Central memory CD8-positive, alpha-beta T cell (primary cell): ENCODE results near the gene MARK1.

Experiments
- ATAC-seq: fragments of 150-1000 bp; cut with Tn5 transposase; replicated peaks from 2 replicates; pipeline ENCODE4 v1.10.0; 2022; ENCODE audit warnings: mild to moderate bottlenecking, moderate FRiP score, moderate number of reproducible peaks; ENCODE audit not compliant: poor library complexity, severe bottlenecking; ENCODE audit errors: extremely low read depth
- DNase-seq, 2 donors: peaks; one replicate each; pipeline ENCODE4 v3.0.0; 2021; ENCODE audit warnings: low spot score in 2 of 2
- H3K27ac Mint-ChIP-seq: one replicate; pipeline ENCODE4 v1.8.0; 2022; ENCODE audit warnings: low read depth, mild to moderate bottlenecking, moderate library complexity, mixed read lengths
- H3K27me3 Mint-ChIP-seq: one replicate; pipeline ENCODE4 v1.8.0; 2022; ENCODE audit warnings: mixed read lengths
- H3K36me3 Mint-ChIP-seq: one replicate; pipeline ENCODE4 v1.8.0; 2022; ENCODE audit warnings: mild to moderate bottlenecking, moderate library complexity, mixed read lengths; ENCODE audit not compliant: insufficient read depth
- H3K4me1 Mint-ChIP-seq: one replicate; pipeline ENCODE4 v1.8.0; 2022; ENCODE audit warnings: mixed read lengths
- H3K4me3 Mint-ChIP-seq: one replicate; pipeline ENCODE4 v1.8.0; 2022; ENCODE audit warnings: mild to moderate bottlenecking, moderate library complexity, mixed read lengths
- H3K9me3 Mint-ChIP-seq: one replicate; pipeline ENCODE4 v1.8.0; 2022; ENCODE audit warnings: mixed read lengths

MARK1 gene

GRCh38 chr1:220527908-220528678, at the start of gene MARK1:
MARK1 (plus strand) TSS chr1:220528136; CDS start chr1:220528823, 687 bp downstream.
- ATAC-seq = no peak
- peaks cover under 1% of the 10 kb centered on the region for H3K9me3 Mint-ChIP-seq
- H3K36me3 Mint-ChIP-seq = no peaks in the 10 kb centered on the region
- no peak within 1 kb of the TSS for H3K27ac Mint-ChIP-seq
- no peak for DNase-seq
- peaks cover 78% of the 10 kb centered on the region for H3K27me3 Mint-ChIP-seq
- peaks cover 20% of the 10 kb centered on the region for H3K4me1 Mint-ChIP-seq
- H3K4me3 Mint-ChIP-seq = peak within 1 kb of the TSS; percentile 74

- Mint-ChIP-seq H3K36me3 (no peaks in the 10 kb centered on the region), H3K27ac (no peak overlapping the region), H3K4me1 (no peaks in the 10 kb centered on the region), H3K27me3 (peaks cover 26% of the 10 kb centered on the region), H3K9me3 (peaks cover 4% of the 10 kb centered on the region), H3K4me3 (no peak overlapping the region)
- DNase-seq = no peak
- no peak for ATAC-seq
These were observed 44.2 kb upstream of the MARK1 start for GRCh38 chr1:220483700-220484099.

GRCh38 chr1:220484135-220484534, 43.8 kb upstream of the MARK1 start:
- H3K4me3 Mint-ChIP-seq = no peak overlapping the region
- H3K27me3 Mint-ChIP-seq = peaks cover 26% of the 10 kb centered on the region
- no peaks in the 10 kb centered on the region for H3K4me1 Mint-ChIP-seq
- peaks cover 4% of the 10 kb centered on the region for H3K9me3 Mint-ChIP-seq
- no peak overlapping the region for H3K27ac Mint-ChIP-seq
- H3K36me3 Mint-ChIP-seq = no peaks in the 10 kb centered on the region
- DNase-seq = no peak
- ATAC-seq = no peak

GRCh38 chr1:220485131-220485530, 42.8 kb upstream of the MARK1 start:
- peaks cover 4% of the 10 kb centered on the region for H3K9me3 Mint-ChIP-seq
- no peaks in the 10 kb centered on the region for H3K36me3 Mint-ChIP-seq
- no peak for DNase-seq
- no peak overlapping the region for H3K4me3 Mint-ChIP-seq
- H3K27me3 Mint-ChIP-seq = peaks cover 26% of the 10 kb centered on the region
- no peak overlapping the region for H3K27ac Mint-ChIP-seq
- H3K4me1 Mint-ChIP-seq = no peaks in the 10 kb centered on the region
- no peak for ATAC-seq

GRCh38 chr1:220485791-220486190, 42.1 kb upstream of the MARK1 start:
- no peak for DNase-seq
- H3K27me3 Mint-ChIP-seq = peaks cover 26% of the 10 kb centered on the region
- ATAC-seq = no peak
- H3K9me3 Mint-ChIP-seq = peaks cover 4% of the 10 kb centered on the region
- no peaks in the 10 kb centered on the region for H3K36me3 Mint-ChIP-seq
- no peaks in the 10 kb centered on the region for H3K4me1 Mint-ChIP-seq
- H3K4me3 Mint-ChIP-seq = no peak overlapping the region
- no peak overlapping the region for H3K27ac Mint-ChIP-seq

- no peak overlapping the region for H3K27ac Mint-ChIP-seq
- no peak overlapping the region for H3K4me3 Mint-ChIP-seq
- H3K36me3 Mint-ChIP-seq = no peaks in the 10 kb centered on the region
- peaks cover 18% of the 10 kb centered on the region for H3K27me3 Mint-ChIP-seq
- no peak for DNase-seq
- H3K9me3 Mint-ChIP-seq = no peaks in the 10 kb centered on the region
- no peaks in the 10 kb centered on the region for H3K4me1 Mint-ChIP-seq
- ATAC-seq = no peak
These were observed 40.6 kb upstream of the MARK1 start for GRCh38 chr1:220487297-220487820.

- Mint-ChIP-seq H3K27ac (no peak overlapping the region), H3K9me3 (no peaks in the 10 kb centered on the region), H3K4me3 (no peak overlapping the region), H3K4me1 (no peaks in the 10 kb centered on the region), H3K27me3 (peaks cover 16% of the 10 kb centered on the region), H3K36me3 (no peaks in the 10 kb centered on the region)
- ATAC-seq (no peak), DNase-seq (no peak)
These were observed 36.0 kb upstream of the MARK1 start for GRCh38 chr1:220491891-220492290.

GRCh38 chr1:220497220-220497947, 30.6 kb upstream of the MARK1 start:
- H3K9me3 Mint-ChIP-seq = no peaks in the 10 kb centered on the region
- H3K27ac Mint-ChIP-seq = no peak overlapping the region
- peaks cover 2% of the 10 kb centered on the region for H3K36me3 Mint-ChIP-seq
- ATAC-seq = no peak
- H3K27me3 Mint-ChIP-seq = peaks cover 37% of the 10 kb centered on the region
- no peak overlapping the region for H3K4me3 Mint-ChIP-seq
- H3K4me1 Mint-ChIP-seq = no peaks in the 10 kb centered on the region
- no peak for DNase-seq

GRCh38 chr1:220498188-220498587, 29.7 kb upstream of the MARK1 start:
- no peaks in the 10 kb centered on the region for H3K9me3 Mint-ChIP-seq
- ATAC-seq (no peak), DNase-seq (no peak)
- no peak overlapping the region for H3K4me3 Mint-ChIP-seq
- H3K36me3 Mint-ChIP-seq = peaks cover 2% of the 10 kb centered on the region
- no peaks in the 10 kb centered on the region for H3K4me1 Mint-ChIP-seq
- H3K27ac Mint-ChIP-seq = no peak overlapping the region
- H3K27me3 Mint-ChIP-seq = peaks cover 37% of the 10 kb centered on the region

- DNase-seq = no peak
- H3K4me1 Mint-ChIP-seq = no peaks in the 10 kb centered on the region
- no peaks in the 10 kb centered on the region for H3K9me3 Mint-ChIP-seq
- peaks cover 2% of the 10 kb centered on the region for H3K36me3 Mint-ChIP-seq
- H3K4me3 Mint-ChIP-seq = no peak overlapping the region
- peaks cover 21% of the 10 kb centered on the region for H3K27me3 Mint-ChIP-seq
- ATAC-seq = no peak
- H3K27ac Mint-ChIP-seq = no peak overlapping the region
These were observed 27.6 kb upstream of the MARK1 start for GRCh38 chr1:220500372-220500771.

- H3K27me3 Mint-ChIP-seq = peaks cover 12% of the 10 kb centered on the region
- peaks cover 2% of the 10 kb centered on the region for H3K36me3 Mint-ChIP-seq
- DNase-seq (no peak), ATAC-seq (no peak)
- H3K4me3 Mint-ChIP-seq = no peak overlapping the region
- H3K9me3 Mint-ChIP-seq = no peaks in the 10 kb centered on the region
- H3K4me1 Mint-ChIP-seq = no peaks in the 10 kb centered on the region
- H3K27ac Mint-ChIP-seq = no peak overlapping the region
These were observed 23.6 kb upstream of the MARK1 start for GRCh38 chr1:220504329-220504728.

GRCh38 chr1:220507085-220507484, 20.9 kb upstream of the MARK1 start:
- DNase-seq = no peak
- no peak overlapping the region for H3K4me3 Mint-ChIP-seq
- H3K27ac Mint-ChIP-seq = no peak overlapping the region
- ATAC-seq = no peak
- no peaks in the 10 kb centered on the region for H3K4me1 Mint-ChIP-seq
- no peaks in the 10 kb centered on the region for H3K36me3 Mint-ChIP-seq
- no peaks in the 10 kb centered on the region for H3K9me3 Mint-ChIP-seq
- peaks cover 3% of the 10 kb centered on the region for H3K27me3 Mint-ChIP-seq

- H3K9me3 Mint-ChIP-seq = no peaks in the 10 kb centered on the region
- H3K27me3 Mint-ChIP-seq = no peaks in the 10 kb centered on the region
- no peaks in the 10 kb centered on the region for H3K36me3 Mint-ChIP-seq
- no peak overlapping the region for H3K27ac Mint-ChIP-seq
- H3K4me3 Mint-ChIP-seq = no peak overlapping the region
- DNase-seq = no peak
- H3K4me1 Mint-ChIP-seq = no peaks in the 10 kb centered on the region
- ATAC-seq = no peak
These were observed 16.8 kb upstream of the MARK1 start for GRCh38 chr1:220511179-220511578.
